H9 (cell line): ENCODE data around the gene WDR37. TPM values are rescaled to one million over a fixed set of nuclear protein-coding genes. Genes with fewer than 3 reads are reported as not detected.

ENCODE experiments used
- DNase-seq: peaks from one replicate; pipeline ENCODE4 v3.0.0-alpha.2; 2017
- H2AFZ ChIP-seq: one replicate; pipeline ENCODE4 v1.6.1; 2013; ENCODE audit warnings: mild to moderate bottlenecking, low read length, control low read depth, moderate library complexity
- H2AK5ac ChIP-seq: 2 replicates; pipeline ENCODE4 v1.6.1; 2013; ENCODE audit warnings: low read length, control low read depth, mixed read lengths; ENCODE audit not compliant: insufficient read length
- H2BK120ac ChIP-seq: one replicate; pipeline ENCODE4 v1.6.1; 2013; ENCODE audit warnings: low read depth, mild to moderate bottlenecking, low read length, control low read depth, inconsistent platforms; ENCODE audit not compliant: poor library complexity, severe bottlenecking
- H2BK12ac ChIP-seq: 2 replicates; pipeline ENCODE4 v1.6.1; 2013; ENCODE audit warnings: low read length, control low read depth, mixed read lengths, low read depth; ENCODE audit not compliant: insufficient read length
- H2BK15ac ChIP-seq: 2 replicates; pipeline ENCODE4 v1.6.1; 2013; ENCODE audit warnings: low read depth, low read length, control low read depth
- H2BK20ac ChIP-seq: one replicate; pipeline ENCODE4 v1.6.1; 2013; ENCODE audit warnings: low read depth, mild to moderate bottlenecking, low read length, control low read depth, inconsistent platforms; ENCODE audit not compliant: poor library complexity, severe bottlenecking
- H2BK5ac ChIP-seq: 2 replicates; pipeline ENCODE4 v1.6.1; 2013; ENCODE audit warnings: low read length, control low read depth, mixed read lengths; ENCODE audit not compliant: insufficient read length
- H3K14ac ChIP-seq: 2 replicates; pipeline ENCODE4 v1.6.1; 2013; ENCODE audit warnings: low read length, control low read depth; ENCODE audit not compliant: insufficient read depth
- H3K18ac ChIP-seq: 2 replicates; pipeline ENCODE4 v1.6.1; 2013; ENCODE audit warnings: low read depth, mild to moderate bottlenecking, mixed read lengths, low read length, control low read depth; ENCODE audit not compliant: insufficient read length
- H3K23ac ChIP-seq: 2 replicates; pipeline ENCODE4 v1.6.1; 2013; ENCODE audit warnings: low read length, control low read depth, mixed read lengths, low read depth; ENCODE audit not compliant: insufficient read length
- H3K23me2 ChIP-seq: 2 replicates; pipeline ENCODE4 v1.6.1; 2013; ENCODE audit warnings: low read depth, mild to moderate bottlenecking, mixed read lengths, low read length, control low read depth; ENCODE audit not compliant: insufficient read length, poor library complexity, severe bottlenecking
- H3K27ac ChIP-seq: 2 replicates; pipeline ENCODE4 v1.5.1; 2013; ENCODE audit warnings: low read length, control low read depth, mixed read lengths, low read depth; ENCODE audit not compliant: insufficient read length
- H3K27me3 ChIP-seq: 2 replicates; pipeline ENCODE4 v1.6.1; 2013; ENCODE audit warnings: low read length, control low read depth, inconsistent platforms; ENCODE audit not compliant: insufficient read depth
- H3K4ac ChIP-seq: 2 replicates; pipeline ENCODE4 v1.6.1; 2013; ENCODE audit warnings: low read depth, mild to moderate bottlenecking, control low read depth, inconsistent platforms, low read length, moderate library complexity
- H3K4me1 ChIP-seq: 2 replicates; pipeline ENCODE4 v1.6.1; 2013; ENCODE audit warnings: low read length, control low read depth, inconsistent platforms; ENCODE audit not compliant: insufficient read depth
- H3K4me2 ChIP-seq: 2 replicates; pipeline ENCODE4 v1.6.1; 2013; ENCODE audit warnings: low read length, control low read depth, mixed read lengths; ENCODE audit not compliant: insufficient read length, insufficient read depth
- H3K56ac ChIP-seq: 2 replicates; pipeline ENCODE4 v1.6.1; 2013; ENCODE audit warnings: low read depth, mild to moderate bottlenecking, mixed read lengths, low read length, control low read depth; ENCODE audit not compliant: insufficient read length
- H3K79me1 ChIP-seq: 2 replicates; pipeline ENCODE4 v1.6.1; 2013; ENCODE audit warnings: low read depth, mild to moderate bottlenecking, moderate library complexity, low read length, control low read depth, inconsistent platforms; ENCODE audit not compliant: insufficient read depth, poor library complexity, severe bottlenecking
- H3K79me2 ChIP-seq: 2 replicates; pipeline ENCODE4 v1.6.1; 2013; ENCODE audit warnings: low read length, control low read depth, inconsistent platforms; ENCODE audit not compliant: insufficient read depth
- H3K9ac ChIP-seq: 2 replicates; pipeline ENCODE4 v1.6.1; 2013; ENCODE audit warnings: low read length, control low read depth, mixed read lengths; ENCODE audit not compliant: insufficient read length; ENCODE audit errors: extremely low read depth
- H3K9me3 ChIP-seq: one replicate; pipeline ENCODE4 v1.6.1; 2013; ENCODE audit warnings: low read depth, low read length, inconsistent platforms; ENCODE audit not compliant: control insufficient read depth
- H3T11ph ChIP-seq: one replicate; pipeline ENCODE4 v1.6.1; 2013; ENCODE audit warnings: mild to moderate bottlenecking, low read length, control low read depth, inconsistent platforms
- H4K20me1 ChIP-seq: one replicate; pipeline ENCODE4 v1.6.1; 2013; ENCODE audit not compliant: control insufficient read depth, insufficient read length, insufficient read depth
- H4K5ac ChIP-seq: 2 replicates; pipeline ENCODE4 v1.6.1; 2013; ENCODE audit warnings: low read depth, mild to moderate bottlenecking, mixed read lengths, low read length, control low read depth; ENCODE audit not compliant: insufficient read length
- H4K8ac ChIP-seq: replicated peaks from 2 replicates; pipeline ENCODE4 v1.6.1; 2013; ENCODE audit warnings: low read length, control low read depth, mixed read lengths, low read depth; ENCODE audit not compliant: insufficient read length
- H4K91ac ChIP-seq: 2 replicates; pipeline ENCODE4 v1.6.1; 2013; ENCODE audit warnings: low read depth, mild to moderate bottlenecking, moderate library complexity, mixed read lengths, low read length, control low read depth; ENCODE audit not compliant: insufficient read length
- H3K27ac Mint-ChIP-seq, 3 experiments: 2 replicates in 2 of 3; 3 replicates in 1 of 3; pipeline ENCODE4 v1.8.0; 2020 to 2021; ENCODE audit warnings: mixed read lengths in 3 of 3, mild to moderate bottlenecking in 1 of 3, moderate library complexity in 1 of 3
- H3K27me3 Mint-ChIP-seq: 2 replicates; pipeline ENCODE4 v1.8.0; 2021; ENCODE audit warnings: low read depth, mild to moderate bottlenecking, moderate library complexity, mixed read lengths
- H3K36me3 Mint-ChIP-seq, 3 experiments: 2 replicates in 2 of 3; 3 replicates in 1 of 3; pipeline ENCODE4 v1.8.0; 2020 to 2021; ENCODE audit warnings: low read depth in 3 of 3, mixed read lengths in 3 of 3; ENCODE audit not compliant: insufficient read depth in 1 of 3
- H3K4me1 Mint-ChIP-seq, 2 experiments: 2 replicates each; pipeline ENCODE4 v1.8.0; 2020; ENCODE audit warnings: mixed read lengths in 2 of 2
- H3K4me3 Mint-ChIP-seq, 2 experiments: 2 replicates in 1 of 2; 3 replicates in 1 of 2; pipeline ENCODE4 v1.8.0; 2020 to 2021; ENCODE audit warnings: mild to moderate bottlenecking in 2 of 2, mixed read lengths in 2 of 2, moderate library complexity in 1 of 2
- H3K9me3 Mint-ChIP-seq, 2 experiments: 2 replicates in 1 of 2; 3 replicates in 1 of 2; pipeline ENCODE4 v1.8.0; 2020; ENCODE audit warnings: mild to moderate bottlenecking in 2 of 2, mixed read lengths in 2 of 2, moderate library complexity in 1 of 2
- CTCF ChIP-seq: fragments of 200-600 bp; sonication (generic); conservative IDR thresholded peaks from 3 replicates; pipeline ENCODE4 v1.8.0; 2021; ENCODE audit warnings: antibody characterized with exemption, mild to moderate bottlenecking
- WGBS: extraction: QIAGEN DNeasy Blood & Tissue Kit; methylation state at CpG from one replicate; pipeline ENCODE4 v1.1.7; 2013; ENCODE audit warnings: missing lambda C conversion rate, low lambda C conversion rate, mixed read lengths; ENCODE audit not compliant: insufficient read length; ENCODE audit errors: extremely low coverage; 5-methylcytosine and 5-hydroxymethylcytosine counted together
- total RNA-seq: library from RNA; stranded (reverse); gene quantifications from 2 replicates; pipeline ENCODE4 v1.2.1, GENCODE V29; 2021

Gene WDR37
- total RNA-seq, 1 experiment from 2014 or later, result 13.1 TPM

DNA sequence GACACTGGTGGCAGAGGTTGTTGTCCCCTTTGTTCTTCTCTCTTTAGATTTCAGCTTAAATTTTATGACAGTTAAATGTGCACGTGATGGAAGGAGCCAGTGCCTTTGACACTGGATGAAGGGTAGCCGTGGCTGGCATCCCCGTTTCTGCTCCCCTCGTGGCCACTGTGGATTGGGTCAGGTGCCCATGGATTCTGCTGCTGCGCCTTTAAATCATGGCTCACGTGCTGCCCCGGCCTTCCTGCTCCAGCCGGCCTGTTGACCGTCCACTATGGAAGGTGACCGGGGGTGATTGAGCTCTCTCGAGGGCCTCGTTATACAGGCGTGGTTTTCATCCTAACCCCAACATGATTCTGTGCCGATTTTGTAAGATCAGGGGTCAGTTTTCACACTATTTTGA is 34.5 kb downstream of the WDR37 start:
- Mint-ChIP-seq H3K27ac (no peak overlapping the region; a peak in 1 of 7 replicates), H3K27me3 (no peaks in the 10 kb centered on the region), H3K9me3 (no peaks in the 10 kb centered on the region; a peak in 1 of 5 replicates), H3K36me3 (peaks cover 14 to 46% (median 32%) of the 10 kb centered on the region in 3 experiments; a peak in 6 of 7 replicates), H3K4me3 (no peak overlapping the region), H3K4me1 (no peaks in the 10 kb centered on the region)
- Histone ChIP-seq H3K4ac (no peak overlapping the region), H4K5ac (no peak overlapping the region), H3K4me2 (no peak overlapping the region), H3K27me3 (no peaks in the 10 kb centered on the region), H2BK12ac (no peak overlapping the region), H2BK120ac (no peak overlapping the region), H3K27ac (no peak overlapping the region), H2BK15ac (no peak overlapping the region), H2AK5ac (no peak overlapping the region), H2AFZ (no peak overlapping the region), H2BK5ac (no peak overlapping the region), H3K9me3 (no peaks in the 10 kb centered on the region), H3K23ac (no peak overlapping the region), H3K23me2 (no peaks in the 10 kb centered on the region), H3T11ph (no peak overlapping the region), H3K56ac (no peak overlapping the region), H3K79me2 (0 out of 2 replicates have a peak, but pooled peaks cover 1% of the 10 kb centered on the region), H4K91ac (no peak overlapping the region), H3K18ac (no peak overlapping the region), H4K8ac (no peak overlapping the region), H3K4me1 (no peaks in the 10 kb centered on the region), H2BK20ac (no peak overlapping the region), H4K20me1 (no peaks in the 10 kb centered on the region), H3K14ac (no peak overlapping the region), H3K79me1 (no peaks in the 10 kb centered on the region), H3K9ac (no peak overlapping the region)
- TF ChIP-seq CTCF, result no peak
- no CpG with 5 or more reads among the region's 14 CpGs for WGBS
- no peak for DNase-seq
